ENCODE measurements around the gene ALLC. TPM values are rescaled to one million over a fixed set of nuclear protein-coding genes. Genes with fewer than 3 reads are reported as not detected.
"Not testable (repeated sequence)": the region's sequence is repeated elsewhere in the genome, so short reads cannot be mapped to it uniquely, and the experiment has no call there.

The ALLC gene
- under 1 TPM in 1 of 4 donors, not detected in 3; 0.23 TPM for polyA plus RNA-seq (ENCODE audit: insufficient read length in 4 of 4)

DNA sequence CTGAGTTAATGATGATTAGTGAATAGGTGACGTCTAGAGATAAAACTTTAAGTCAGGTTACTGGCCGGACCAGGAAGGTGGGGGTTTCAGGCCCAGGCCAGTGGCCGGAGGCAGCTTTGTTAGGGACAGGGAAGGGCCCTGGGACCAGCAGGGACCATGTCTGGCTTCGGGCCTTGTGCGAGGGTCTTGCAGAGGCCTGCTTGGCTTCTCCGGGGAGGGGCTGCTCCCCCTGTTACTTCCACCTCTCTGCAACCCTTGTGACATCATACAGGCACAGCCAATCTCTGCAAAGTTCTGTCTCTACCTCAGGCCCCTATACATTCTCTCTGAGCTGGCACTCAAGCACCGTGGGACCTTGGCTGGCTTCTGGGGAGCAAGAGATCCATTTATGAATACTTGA lies at the start of gene ALLC:
ALLC (plus strand) TSS at position 320 of the 400 bp plus-strand sequence. CDS start 12,958 bp downstream, outside the sequence.
- no peak for DNase-seq (ENCODE audit: low read depth in 4 of 4, low spot score in 3 of 4)

DNA sequence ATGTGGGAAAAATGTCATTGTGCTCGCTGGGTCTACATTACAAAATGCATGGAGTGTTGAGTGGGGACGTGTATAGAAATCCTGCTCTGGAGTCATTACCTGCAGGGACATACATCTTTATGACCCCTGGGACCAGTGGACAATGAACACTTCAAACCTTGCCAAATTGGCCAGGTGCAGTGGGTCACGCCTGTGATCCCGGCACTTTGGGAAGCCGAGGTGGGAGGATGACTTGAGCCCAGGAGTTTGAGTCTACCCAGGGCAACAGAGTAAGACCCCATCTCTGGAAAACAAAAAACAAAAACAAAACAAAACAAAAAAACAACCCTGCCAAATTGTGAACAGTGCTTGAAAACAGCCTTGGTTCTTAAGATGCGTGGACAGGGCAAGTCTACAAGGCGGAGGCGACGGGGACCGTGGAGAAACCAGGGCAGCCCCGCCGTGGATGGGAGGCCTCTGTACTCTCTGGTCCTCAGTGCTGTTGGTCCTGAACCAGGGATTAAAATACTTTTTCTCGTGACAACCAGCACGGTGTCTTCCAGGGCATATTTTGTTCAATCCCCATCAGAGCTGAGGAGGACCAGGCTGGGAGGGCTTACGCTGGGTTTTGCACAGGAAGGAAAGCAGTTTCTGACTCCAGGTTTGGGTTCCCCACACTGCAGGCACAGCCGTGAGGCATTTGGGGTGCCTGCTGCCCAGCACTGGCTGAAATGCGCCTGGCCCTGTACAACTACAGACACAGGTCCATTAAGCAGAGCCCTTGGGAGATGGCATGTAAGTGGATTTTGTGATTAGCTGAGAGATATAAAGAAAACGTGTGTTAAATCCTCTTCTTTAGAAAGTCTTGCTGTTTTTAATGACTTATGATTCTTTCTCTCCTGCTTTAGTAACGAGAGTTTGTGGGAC lies 49.4 kb upstream of the ALLC start:
- DNase-seq (ENCODE audit: low read depth in 4 of 4, low spot score in 3 of 4), result no peak

DNA sequence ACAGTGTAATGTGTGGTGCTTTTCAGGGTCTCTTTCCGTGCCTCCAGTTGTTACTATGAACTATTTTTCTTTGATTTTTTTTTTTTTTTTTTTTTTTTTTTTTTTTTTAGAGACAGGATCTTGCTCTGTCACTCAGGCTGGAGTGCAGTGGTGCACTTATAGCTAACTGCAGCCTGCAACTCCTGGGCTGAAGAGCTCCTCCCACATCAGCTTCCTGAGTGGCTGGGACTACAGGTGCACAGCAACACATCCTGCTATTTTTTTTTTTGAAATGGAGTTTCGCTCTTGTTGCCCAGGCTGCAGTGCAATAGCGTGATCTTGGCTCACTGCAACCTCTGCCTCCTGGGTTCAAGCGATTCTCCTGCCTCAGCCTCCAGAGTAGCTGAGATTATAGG lies 48.7 kb upstream of the ALLC start:
- DNase-seq (ENCODE audit: low read depth in 4 of 4, low spot score in 3 of 4), result not testable (repeated sequence)

DNA sequence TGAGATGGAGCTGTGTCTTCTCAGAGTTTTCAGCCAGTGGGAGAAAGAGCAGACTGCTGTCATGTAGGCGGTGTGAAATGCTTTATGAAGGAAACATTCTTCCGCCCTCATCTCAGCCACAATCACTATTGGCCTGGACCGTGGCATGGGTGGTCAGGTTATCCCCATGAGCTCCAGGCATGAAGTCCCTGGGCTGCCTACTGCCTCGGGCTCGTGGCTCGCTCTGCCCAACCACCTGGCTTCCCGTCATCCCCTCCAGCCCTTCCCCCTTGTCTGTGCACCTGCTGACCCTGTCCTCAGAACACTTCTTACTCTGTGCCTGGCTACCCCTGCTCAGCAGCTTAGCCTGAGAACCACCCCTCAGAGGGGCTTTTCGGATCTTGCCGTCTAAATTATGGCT lies 47.6 kb upstream of the ALLC start:
- no peak for DNase-seq (ENCODE audit: low read depth in 4 of 4, low spot score in 3 of 4)

DNA sequence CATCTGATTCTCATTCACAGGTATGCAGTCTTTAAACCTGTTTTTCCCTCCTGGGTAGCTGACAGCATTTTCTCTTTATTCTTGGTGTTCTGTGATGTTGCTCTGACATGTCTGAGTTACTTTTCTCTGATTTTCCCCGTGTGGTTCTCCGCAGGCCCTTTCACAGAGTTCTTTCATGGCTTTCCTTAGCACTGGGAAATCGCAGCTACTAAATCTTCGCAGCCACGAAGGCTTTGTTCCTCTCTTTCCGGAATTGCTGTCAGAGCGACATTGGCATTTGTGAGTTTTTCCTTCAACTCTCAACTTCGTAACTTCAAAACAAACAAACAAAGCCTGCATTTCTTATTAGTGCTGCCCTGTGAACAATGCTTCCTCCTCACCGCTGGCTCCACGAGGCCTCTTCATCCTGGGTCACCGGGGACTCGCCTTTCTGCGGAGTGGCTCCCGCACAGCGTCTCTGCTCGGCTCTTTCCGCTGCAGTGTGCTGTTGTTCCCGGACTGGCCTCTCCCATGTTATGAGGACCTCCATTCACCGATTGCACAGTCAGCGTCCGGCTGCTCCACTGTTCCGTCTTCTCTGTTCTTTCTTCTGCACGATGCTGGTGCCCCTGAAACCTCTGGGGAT lies 47.0 kb upstream of the ALLC start:
- no peak for DNase-seq (ENCODE audit: low read depth in 4 of 4, low spot score in 3 of 4)

DNA sequence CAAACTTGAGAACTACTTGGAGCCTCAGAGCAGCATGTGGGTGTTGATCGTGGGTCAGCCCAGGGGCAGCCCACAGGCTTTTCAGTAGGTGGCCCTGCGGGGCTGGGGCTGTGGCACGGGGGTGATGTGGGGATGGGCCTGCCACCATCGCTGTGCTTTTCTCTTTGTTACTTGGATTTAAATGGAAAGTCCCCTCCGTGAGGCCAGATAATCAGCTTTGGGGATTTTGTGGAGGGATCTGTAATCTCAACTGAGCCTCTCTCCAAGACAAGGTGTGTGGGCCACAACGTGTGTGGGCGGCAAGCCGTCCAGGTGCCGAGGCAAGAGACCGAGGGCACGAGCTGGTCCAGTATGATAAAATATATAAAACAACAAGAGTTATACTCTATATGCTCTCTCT lies 46.4 kb upstream of the ALLC start:
- DNase-seq (ENCODE audit: low read depth in 4 of 4, low spot score in 3 of 4), result no peak

DNA sequence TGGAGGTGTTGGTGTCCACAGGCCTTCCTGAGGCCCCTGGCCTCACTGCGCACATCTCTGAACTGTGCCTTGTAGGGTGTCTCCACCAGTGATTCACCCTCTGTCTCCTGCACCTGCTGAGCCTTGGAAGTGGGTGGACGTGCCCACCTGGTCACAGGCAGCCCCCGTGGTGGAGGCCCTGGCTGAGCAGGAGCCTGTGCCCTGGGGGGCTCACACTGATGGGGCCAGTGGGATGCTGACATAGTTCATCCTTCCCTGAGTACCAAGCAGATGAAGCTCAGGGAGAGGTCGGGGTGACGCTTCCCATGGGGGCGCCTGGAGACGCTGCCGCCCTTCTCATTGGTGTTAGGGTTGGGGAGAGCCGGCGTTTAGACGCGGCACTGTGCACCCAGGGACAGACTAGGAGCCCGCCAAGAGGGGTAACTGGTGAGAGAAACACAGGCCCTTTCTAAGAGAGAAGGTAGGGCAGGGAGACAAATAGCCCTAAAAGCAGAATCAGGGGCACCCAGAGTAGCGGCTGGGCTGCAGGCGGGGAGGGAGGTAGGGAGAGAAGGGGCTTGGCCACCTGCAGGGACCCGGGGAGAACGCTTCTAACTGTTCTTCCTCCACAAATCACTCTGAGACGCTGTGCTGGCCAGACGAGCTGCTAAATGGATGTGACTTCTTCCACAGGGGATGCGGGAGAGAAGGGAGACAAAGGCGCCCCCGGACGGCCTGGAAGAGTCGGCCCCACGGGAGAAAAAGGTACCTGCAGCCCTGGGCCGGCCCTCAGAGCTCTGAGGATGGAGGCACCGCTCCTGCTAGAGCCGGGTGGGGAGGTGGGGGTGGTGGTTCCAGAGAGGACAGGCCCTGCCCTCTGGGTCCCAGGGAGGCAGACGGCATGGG lies 45.1 kb upstream of the ALLC start:
- no peak for DNase-seq (ENCODE audit: low read depth in 4 of 4, low spot score in 3 of 4)

DNA sequence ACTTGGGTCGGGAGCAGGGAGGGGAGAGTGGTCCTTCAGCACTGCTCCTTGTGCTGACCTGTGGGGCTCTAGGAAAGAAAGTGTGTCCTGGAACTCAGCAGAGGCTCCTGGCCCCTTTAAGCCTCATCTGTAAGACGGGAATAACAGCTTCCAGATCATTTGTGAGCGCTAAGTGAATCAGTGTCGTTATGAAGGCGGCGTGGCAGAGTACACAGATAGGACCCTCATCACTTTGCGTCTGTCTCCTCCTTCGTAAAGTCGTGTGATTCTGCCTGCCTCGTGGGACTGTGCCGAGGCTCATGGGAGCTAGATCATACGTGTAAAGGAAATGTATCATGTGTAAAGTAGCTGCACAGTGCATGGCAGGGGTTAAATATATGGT lies 44.5 kb upstream of the ALLC start:
- DNase-seq (ENCODE audit: low read depth in 4 of 4, low spot score in 3 of 4), result no peak

DNA sequence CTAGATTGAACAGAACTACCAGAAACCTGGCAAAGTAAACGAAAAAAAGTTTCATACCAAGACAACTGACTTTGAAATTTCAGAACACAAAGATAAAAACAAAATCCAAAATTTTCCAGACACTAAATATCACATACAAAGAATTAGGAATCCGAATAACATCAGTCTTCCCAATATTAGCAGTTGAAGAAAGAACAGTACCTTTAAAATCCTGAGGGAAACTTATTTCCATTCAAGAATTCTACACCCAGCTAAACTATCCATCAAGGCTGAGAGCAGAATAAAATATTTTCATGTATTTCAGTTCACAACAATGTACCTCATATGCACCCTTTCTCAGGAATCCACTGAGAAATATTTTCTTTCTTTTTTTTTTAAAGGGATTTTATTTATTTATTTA lies 43.3 kb upstream of the ALLC start:
- DNase-seq (ENCODE audit: low read depth in 4 of 4, low spot score in 3 of 4), result not testable (repeated sequence)

DNA sequence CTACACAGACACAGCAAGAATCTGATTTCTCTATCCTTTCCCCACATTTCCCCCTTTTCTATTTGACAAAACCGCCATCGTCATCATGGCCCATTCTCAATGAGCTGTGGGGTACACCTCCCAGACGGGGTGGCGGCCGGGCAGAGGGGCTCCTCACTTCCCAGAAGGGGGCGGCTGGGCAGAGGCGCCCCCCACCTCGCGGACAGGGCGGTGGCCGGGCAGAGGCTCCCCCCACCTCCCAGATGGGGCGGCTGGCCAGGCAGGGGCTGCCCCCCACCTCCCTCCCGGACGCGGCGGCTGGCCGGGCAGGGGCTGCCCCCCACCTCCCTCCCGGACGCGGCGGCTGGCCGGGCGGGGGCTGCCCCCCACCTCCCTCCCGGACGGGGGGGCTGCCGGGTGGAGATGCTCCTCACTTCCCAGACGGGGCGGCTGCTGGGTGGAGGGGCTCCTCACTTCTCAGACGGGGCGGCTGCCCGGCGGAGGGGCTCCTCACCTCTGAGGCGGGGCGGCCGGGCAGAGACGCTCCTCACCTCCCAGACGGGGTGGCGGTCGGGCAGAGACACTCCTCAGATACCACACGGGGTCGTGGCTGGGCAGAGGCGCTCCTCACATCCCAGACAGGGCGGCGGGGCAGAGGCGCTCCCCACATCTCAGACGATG lies 42.3 kb upstream of the ALLC start:
- not testable (repeated sequence) for DNase-seq (ENCODE audit: low read depth in 4 of 4, low spot score in 3 of 4)

DNA sequence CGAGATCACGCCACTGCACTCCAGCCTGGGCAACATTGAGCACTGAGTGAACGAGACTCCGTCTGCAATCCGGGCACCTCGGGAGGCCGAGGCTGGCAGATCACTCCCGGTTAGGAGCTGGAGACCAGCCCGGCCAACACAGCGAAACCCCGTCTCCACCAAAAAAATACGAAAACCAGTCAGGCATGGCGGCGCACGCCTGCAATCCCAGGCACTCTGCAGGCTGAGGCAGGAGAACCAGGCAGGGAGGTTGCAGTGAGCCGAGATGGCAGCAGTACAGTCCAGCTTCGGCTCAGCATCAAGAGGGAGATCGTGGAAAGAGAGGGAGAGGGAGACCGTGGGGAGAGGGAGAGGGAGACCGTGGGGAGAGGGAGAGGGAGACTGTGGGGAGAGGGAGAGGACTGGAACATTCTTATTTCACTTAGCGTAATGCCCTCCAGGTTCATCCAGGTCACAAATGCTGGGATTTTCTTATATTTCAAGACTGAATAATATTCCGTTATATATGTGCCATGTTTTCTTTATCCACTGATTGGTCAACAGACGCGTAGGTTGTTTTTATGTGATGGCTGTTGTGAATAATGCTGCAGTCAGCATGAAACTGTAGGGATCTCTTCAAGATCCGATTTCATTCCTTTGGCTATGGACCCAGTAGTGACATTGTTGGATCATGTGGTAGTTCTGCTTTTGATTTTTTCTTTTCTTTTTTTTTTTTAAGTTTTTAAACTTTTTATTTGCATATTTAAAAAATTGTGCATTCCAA lies 41.4 kb upstream of the ALLC start:
- DNase-seq (ENCODE audit: low read depth in 4 of 4, low spot score in 3 of 4), result not testable (repeated sequence)

DNA sequence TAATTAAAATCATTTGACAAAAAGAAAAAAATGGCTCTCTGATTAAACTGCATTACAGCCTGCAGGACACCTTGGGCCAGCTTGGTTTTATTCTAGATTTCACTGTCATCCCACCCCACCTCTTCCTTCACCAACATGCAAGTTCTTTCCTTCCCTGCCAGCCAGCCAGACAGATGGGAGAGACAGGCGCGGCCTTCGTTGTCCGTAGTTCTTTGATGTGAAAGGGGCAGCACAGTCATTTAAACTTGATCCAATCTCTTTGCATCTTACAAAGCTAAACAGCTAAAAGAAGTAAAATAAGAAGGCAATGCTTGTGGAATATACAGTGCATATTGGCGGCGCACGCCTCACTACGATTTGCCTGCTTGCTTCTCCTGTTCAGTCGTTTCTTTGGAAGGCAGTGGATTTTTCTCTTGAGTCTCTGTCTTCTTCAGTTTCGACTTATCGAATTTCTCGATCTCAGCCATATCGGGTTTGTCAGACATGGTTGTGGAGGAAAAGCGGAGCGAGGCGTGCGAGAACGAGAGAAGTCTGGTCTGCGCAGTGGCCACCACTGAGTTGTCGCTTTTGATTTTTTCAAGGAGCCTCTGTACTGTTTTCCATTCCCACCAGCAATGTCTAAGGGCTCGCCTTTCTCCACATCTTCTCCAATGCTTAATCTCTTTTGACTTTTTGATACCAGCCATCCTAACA lies 40.7 kb upstream of the ALLC start:
- DNase-seq (ENCODE audit: low read depth in 4 of 4, low spot score in 3 of 4), result no peak

DNA sequence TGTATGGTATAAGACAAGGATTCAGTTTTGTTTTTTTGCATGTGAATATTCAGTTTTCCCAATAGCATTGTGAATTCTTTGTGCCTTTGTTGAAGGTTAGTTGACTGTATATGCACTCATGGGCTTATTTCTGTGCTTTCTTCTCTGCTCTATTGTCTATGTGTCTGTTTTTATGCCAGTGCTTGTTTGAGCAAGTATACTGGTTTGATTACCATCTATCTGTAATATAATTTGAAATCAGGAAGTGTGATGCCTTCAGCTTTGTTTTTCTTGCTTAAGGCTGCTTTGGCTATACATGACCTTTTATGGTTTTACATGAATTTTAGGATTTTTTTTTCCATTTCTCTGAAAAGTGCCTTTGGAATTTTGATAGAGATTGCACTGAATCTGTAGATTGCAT lies 39.6 kb upstream of the ALLC start:
- DNase-seq (ENCODE audit: low read depth in 4 of 4, low spot score in 3 of 4), result no peak

DNA sequence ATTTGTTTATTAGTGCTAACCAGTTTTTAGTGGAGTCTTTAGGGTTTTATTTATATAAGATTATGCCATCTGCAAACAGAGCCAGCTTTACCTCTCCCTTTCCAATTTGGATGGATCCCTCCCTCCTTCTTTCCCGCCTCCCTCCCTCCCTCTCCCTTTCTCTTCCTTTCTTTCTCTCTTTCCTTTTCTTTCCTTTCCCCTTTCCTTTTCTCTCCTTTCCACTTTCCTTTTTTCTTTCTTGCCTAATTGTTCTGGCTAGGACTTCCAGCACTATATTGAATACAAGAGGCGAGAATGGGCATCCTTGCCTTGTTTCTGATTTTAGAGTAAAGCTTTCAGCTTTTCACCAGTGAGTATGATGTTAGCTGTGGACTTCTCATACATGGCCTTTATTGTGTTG lies 39.0 kb upstream of the ALLC start:
- no peak for DNase-seq (ENCODE audit: low read depth in 4 of 4, low spot score in 3 of 4)

DNA sequence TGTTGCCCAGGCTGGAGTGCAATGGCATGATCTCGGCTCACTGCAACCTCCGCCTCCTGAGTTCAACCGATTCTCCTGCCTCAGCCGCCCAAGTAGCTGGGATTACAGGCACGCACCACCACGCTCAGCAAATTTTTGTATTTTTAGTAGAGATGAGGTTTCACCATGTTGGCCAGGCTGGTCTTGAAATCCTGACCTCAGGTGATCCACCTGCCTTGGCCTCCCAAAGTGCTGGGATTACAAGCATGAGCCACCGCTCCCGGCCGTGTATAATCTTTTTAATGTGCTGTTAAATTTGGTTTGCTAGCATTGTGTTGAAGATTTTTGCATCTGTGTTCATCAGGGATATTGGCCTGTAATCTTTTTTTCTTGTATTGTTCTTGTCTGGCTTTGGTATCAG lies 38.3 kb upstream of the ALLC start:
- DNase-seq (ENCODE audit: low read depth in 4 of 4, low spot score in 3 of 4), result not testable (repeated sequence)

DNA sequence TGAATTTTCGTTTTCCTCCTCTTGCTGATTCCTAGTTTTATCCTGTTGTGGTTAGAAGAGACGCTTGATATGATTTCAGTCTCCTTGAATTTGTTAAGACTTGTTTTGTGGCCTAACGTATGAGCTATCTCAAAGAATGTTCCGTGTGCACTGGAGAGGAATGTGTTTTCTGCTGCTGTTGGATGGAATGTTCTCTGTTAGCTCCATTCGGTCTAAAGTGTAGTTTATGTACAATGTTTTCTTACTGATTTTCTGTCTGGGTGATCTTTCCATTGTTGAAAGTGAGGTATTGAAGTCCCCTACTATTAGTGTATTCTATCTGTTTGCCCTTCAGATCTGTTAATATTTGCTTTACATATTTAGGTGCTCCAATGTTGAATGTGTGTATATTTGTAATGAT lies 37.2 kb upstream of the ALLC start:
- DNase-seq (ENCODE audit: low read depth in 4 of 4, low spot score in 3 of 4), result no peak

DNA sequence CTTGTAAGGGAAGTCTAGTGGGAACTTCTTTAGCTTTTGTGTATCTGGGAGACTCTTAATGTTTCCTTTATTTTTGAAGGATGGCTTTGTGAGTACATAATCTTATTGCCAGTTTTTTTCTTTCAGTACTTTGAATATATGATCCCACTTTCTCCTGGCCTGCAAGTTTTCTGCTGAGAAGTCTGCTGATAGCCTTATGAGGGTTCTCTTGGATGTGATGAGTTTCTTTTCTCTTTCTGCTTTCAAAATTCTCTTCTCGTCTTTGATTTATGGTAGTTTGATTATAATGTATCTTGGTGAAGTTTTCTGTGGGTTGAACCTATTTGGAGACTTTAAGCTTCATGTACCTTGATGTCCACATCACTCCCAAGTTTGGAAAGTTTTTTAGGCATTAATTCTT lies 35.0 kb upstream of the ALLC start:
- no peak for DNase-seq (ENCODE audit: low read depth in 4 of 4, low spot score in 3 of 4)

DNA sequence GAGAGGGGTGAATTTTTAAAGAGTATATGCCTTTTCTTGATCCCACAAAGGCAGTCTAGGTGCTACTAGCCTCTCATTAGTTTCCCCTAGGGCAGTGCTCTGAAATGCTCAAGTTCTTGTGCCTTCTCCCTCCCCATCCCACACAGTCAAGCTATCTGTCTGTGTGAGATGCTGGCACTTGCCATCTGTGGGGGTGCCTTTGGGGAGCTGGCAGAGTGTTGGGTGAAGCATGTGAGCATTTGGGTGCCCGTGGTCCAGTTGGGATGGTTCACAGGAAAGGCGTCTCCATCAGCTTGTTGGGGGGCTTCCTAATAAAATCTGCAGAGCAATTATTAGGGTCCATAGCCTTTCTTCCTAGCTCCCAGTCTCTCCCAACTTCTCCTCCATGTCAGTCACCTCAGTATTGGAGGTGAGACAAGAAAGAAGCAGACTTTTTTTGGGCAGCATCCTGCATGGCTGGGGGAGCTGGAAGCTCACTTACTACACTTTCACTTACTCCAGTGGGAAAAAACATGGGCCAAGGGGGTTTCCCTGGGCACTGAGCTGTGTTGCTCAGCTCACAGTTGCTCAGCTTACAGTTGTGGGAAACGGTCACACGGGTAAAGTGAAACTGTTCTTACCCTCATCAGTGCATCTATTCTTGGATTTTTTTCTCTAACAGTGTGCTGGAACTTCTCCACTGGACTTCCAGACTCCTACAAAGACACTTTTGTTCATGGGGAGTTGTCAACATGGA lies 33.8 kb upstream of the ALLC start:
- no peak for DNase-seq (ENCODE audit: low read depth in 4 of 4, low spot score in 3 of 4)

DNA sequence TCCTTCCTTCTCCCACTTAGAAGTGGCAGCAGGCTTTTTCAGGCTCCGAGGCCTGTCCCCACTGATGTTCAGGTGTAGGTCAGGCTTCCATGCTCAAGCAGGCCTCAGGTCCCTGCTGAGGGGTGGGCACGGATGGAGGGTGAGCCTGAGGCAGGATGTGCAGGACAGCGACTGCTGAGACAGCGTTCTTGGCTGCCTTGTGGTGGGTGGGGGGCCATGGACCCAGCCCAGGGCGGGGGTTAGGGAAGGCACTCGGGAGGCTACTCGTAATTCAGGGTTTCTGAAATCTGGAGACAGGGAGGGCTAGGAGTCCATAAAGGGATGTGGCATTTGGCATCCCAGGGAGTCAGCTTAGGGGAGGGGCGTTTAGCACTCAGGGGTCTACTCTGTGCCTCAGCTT lies 32.8 kb upstream of the ALLC start:
- no peak for DNase-seq (ENCODE audit: low read depth in 4 of 4, low spot score in 3 of 4)

Data from right renal pelvis (tissue), 4 donors.